GM18907 (cell line): ENCODE results near the gene MED10.
A peak's percentile ranks its signal among the peaks of the same experiment; 100 is the strongest.

Source experiments
- ATAC-seq: cut with Tn5 transposase; IDR thresholded peaks from one replicate; pipeline ENCODE4 v1.9.1; 2021; ENCODE audit warnings: mild to moderate bottlenecking, moderate library complexity; ENCODE audit not compliant: unreplicated experiment

The MED10 gene

GRCh38 chr5:6377905-6378765 lies at the start of gene MED10:
MED10 (minus strand) TSS chr5:6378547; CDS start chr5:6378483, 64 bp downstream.
- ATAC-seq, result peak; percentile 99

GRCh38 chr5:6427694-6428093 lies 49.3 kb upstream of the MED10 start:
- no peak for ATAC-seq

- ATAC-seq, result no peak
Observed at GRCh38 chr5:6424700-6425099, 46.4 kb upstream of the MED10 start.

- no peak for ATAC-seq
Observed at GRCh38 chr5:6424110-6424659, 45.8 kb upstream of the MED10 start.

- ATAC-seq, result no peak
Observed at GRCh38 chr5:6423327-6424109, 45.2 kb upstream of the MED10 start.

GRCh38 chr5:6419340-6419852 lies 41.0 kb upstream of the MED10 start:
- ATAC-seq, result no peak

GRCh38 chr5:6418679-6419276 lies 40.4 kb upstream of the MED10 start:
- no peak for ATAC-seq

- no peak for ATAC-seq
Observed at GRCh38 chr5:6417657-6418056, 39.3 kb upstream of the MED10 start.

GRCh38 chr5:6412811-6413210 lies 34.5 kb upstream of the MED10 start:
- no peak for ATAC-seq

GRCh38 chr5:6411141-6411540 lies 32.8 kb upstream of the MED10 start:
- ATAC-seq, result no peak

- no peak for ATAC-seq
Observed at GRCh38 chr5:6410421-6410820, 32.1 kb upstream of the MED10 start.

- no peak for ATAC-seq
Observed at GRCh38 chr5:6408627-6409446, 30.5 kb upstream of the MED10 start.

GRCh38 chr5:6408260-6408596 lies 29.9 kb upstream of the MED10 start:
- no peak for ATAC-seq

- no peak for ATAC-seq
Observed at GRCh38 chr5:6407558-6408259, 29.4 kb upstream of the MED10 start.

GRCh38 chr5:6405591-6405990 lies 27.2 kb upstream of the MED10 start:
- no peak for ATAC-seq

GRCh38 chr5:6404129-6404528 lies 25.8 kb upstream of the MED10 start:
- no peak for ATAC-seq

GRCh38 chr5:6403416-6403815 lies 25.1 kb upstream of the MED10 start:
- ATAC-seq, result no peak

GRCh38 chr5:6402939-6403338 lies 24.6 kb upstream of the MED10 start:
- ATAC-seq, result no peak

GRCh38 chr5:6401410-6401809 lies 23.1 kb upstream of the MED10 start:
- no peak for ATAC-seq
